H9 (cell line): ENCODE measurements around the gene B3GNT5. TPM values are rescaled to one million over a fixed set of nuclear protein-coding genes. Genes with fewer than 3 reads are reported as not detected.

Source experiments
- DNase-seq: peaks from one replicate; pipeline ENCODE4 v3.0.0-alpha.2; 2017
- H2AFZ ChIP-seq: one replicate; pipeline ENCODE4 v1.6.1; 2013; ENCODE audit warnings: mild to moderate bottlenecking, low read length, control low read depth, moderate library complexity
- H2AK5ac ChIP-seq: 2 replicates; pipeline ENCODE4 v1.6.1; 2013; ENCODE audit warnings: low read length, control low read depth, mixed read lengths; ENCODE audit not compliant: insufficient read length
- H2BK120ac ChIP-seq: one replicate; pipeline ENCODE4 v1.6.1; 2013; ENCODE audit warnings: low read depth, mild to moderate bottlenecking, low read length, control low read depth, inconsistent platforms; ENCODE audit not compliant: poor library complexity, severe bottlenecking
- H2BK12ac ChIP-seq: 2 replicates; pipeline ENCODE4 v1.6.1; 2013; ENCODE audit warnings: low read length, control low read depth, mixed read lengths, low read depth; ENCODE audit not compliant: insufficient read length
- H2BK15ac ChIP-seq: 2 replicates; pipeline ENCODE4 v1.6.1; 2013; ENCODE audit warnings: low read depth, low read length, control low read depth
- H2BK20ac ChIP-seq: one replicate; pipeline ENCODE4 v1.6.1; 2013; ENCODE audit warnings: low read depth, mild to moderate bottlenecking, low read length, control low read depth, inconsistent platforms; ENCODE audit not compliant: poor library complexity, severe bottlenecking
- H2BK5ac ChIP-seq: 2 replicates; pipeline ENCODE4 v1.6.1; 2013; ENCODE audit warnings: low read length, control low read depth, mixed read lengths; ENCODE audit not compliant: insufficient read length
- H3K14ac ChIP-seq: 2 replicates; pipeline ENCODE4 v1.6.1; 2013; ENCODE audit warnings: low read length, control low read depth; ENCODE audit not compliant: insufficient read depth
- H3K18ac ChIP-seq: 2 replicates; pipeline ENCODE4 v1.6.1; 2013; ENCODE audit warnings: low read depth, mild to moderate bottlenecking, mixed read lengths, low read length, control low read depth; ENCODE audit not compliant: insufficient read length
- H3K23ac ChIP-seq: 2 replicates; pipeline ENCODE4 v1.6.1; 2013; ENCODE audit warnings: low read length, control low read depth, mixed read lengths, low read depth; ENCODE audit not compliant: insufficient read length
- H3K23me2 ChIP-seq: 2 replicates; pipeline ENCODE4 v1.6.1; 2013; ENCODE audit warnings: low read depth, mild to moderate bottlenecking, mixed read lengths, low read length, control low read depth; ENCODE audit not compliant: insufficient read length, poor library complexity, severe bottlenecking
- H3K27ac ChIP-seq: 2 replicates; pipeline ENCODE4 v1.5.1; 2013; ENCODE audit warnings: low read length, control low read depth, mixed read lengths, low read depth; ENCODE audit not compliant: insufficient read length
- H3K27me3 ChIP-seq: 2 replicates; pipeline ENCODE4 v1.6.1; 2013; ENCODE audit warnings: low read length, control low read depth, inconsistent platforms; ENCODE audit not compliant: insufficient read depth
- H3K4ac ChIP-seq: 2 replicates; pipeline ENCODE4 v1.6.1; 2013; ENCODE audit warnings: low read depth, mild to moderate bottlenecking, control low read depth, inconsistent platforms, low read length, moderate library complexity
- H3K4me1 ChIP-seq: 2 replicates; pipeline ENCODE4 v1.6.1; 2013; ENCODE audit warnings: low read length, control low read depth, inconsistent platforms; ENCODE audit not compliant: insufficient read depth
- H3K4me2 ChIP-seq: 2 replicates; pipeline ENCODE4 v1.6.1; 2013; ENCODE audit warnings: low read length, control low read depth, mixed read lengths; ENCODE audit not compliant: insufficient read length, insufficient read depth
- H3K56ac ChIP-seq: 2 replicates; pipeline ENCODE4 v1.6.1; 2013; ENCODE audit warnings: low read depth, mild to moderate bottlenecking, mixed read lengths, low read length, control low read depth; ENCODE audit not compliant: insufficient read length
- H3K79me1 ChIP-seq: 2 replicates; pipeline ENCODE4 v1.6.1; 2013; ENCODE audit warnings: low read depth, mild to moderate bottlenecking, moderate library complexity, low read length, control low read depth, inconsistent platforms; ENCODE audit not compliant: insufficient read depth, poor library complexity, severe bottlenecking
- H3K79me2 ChIP-seq: 2 replicates; pipeline ENCODE4 v1.6.1; 2013; ENCODE audit warnings: low read length, control low read depth, inconsistent platforms; ENCODE audit not compliant: insufficient read depth
- H3K9ac ChIP-seq: 2 replicates; pipeline ENCODE4 v1.6.1; 2013; ENCODE audit warnings: low read length, control low read depth, mixed read lengths; ENCODE audit not compliant: insufficient read length; ENCODE audit errors: extremely low read depth
- H3K9me3 ChIP-seq: one replicate; pipeline ENCODE4 v1.6.1; 2013; ENCODE audit warnings: low read depth, low read length, inconsistent platforms; ENCODE audit not compliant: control insufficient read depth
- H3T11ph ChIP-seq: one replicate; pipeline ENCODE4 v1.6.1; 2013; ENCODE audit warnings: mild to moderate bottlenecking, low read length, control low read depth, inconsistent platforms
- H4K20me1 ChIP-seq: one replicate; pipeline ENCODE4 v1.6.1; 2013; ENCODE audit not compliant: control insufficient read depth, insufficient read length, insufficient read depth
- H4K5ac ChIP-seq: 2 replicates; pipeline ENCODE4 v1.6.1; 2013; ENCODE audit warnings: low read depth, mild to moderate bottlenecking, mixed read lengths, low read length, control low read depth; ENCODE audit not compliant: insufficient read length
- H4K8ac ChIP-seq: replicated peaks from 2 replicates; pipeline ENCODE4 v1.6.1; 2013; ENCODE audit warnings: low read length, control low read depth, mixed read lengths, low read depth; ENCODE audit not compliant: insufficient read length
- H4K91ac ChIP-seq: 2 replicates; pipeline ENCODE4 v1.6.1; 2013; ENCODE audit warnings: low read depth, mild to moderate bottlenecking, moderate library complexity, mixed read lengths, low read length, control low read depth; ENCODE audit not compliant: insufficient read length
- H3K27ac Mint-ChIP-seq, 3 experiments: 2 replicates in 2 of 3; 3 replicates in 1 of 3; pipeline ENCODE4 v1.8.0; 2020 to 2021; ENCODE audit warnings: mixed read lengths in 3 of 3, mild to moderate bottlenecking in 1 of 3, moderate library complexity in 1 of 3
- H3K27me3 Mint-ChIP-seq: 2 replicates; pipeline ENCODE4 v1.8.0; 2021; ENCODE audit warnings: low read depth, mild to moderate bottlenecking, moderate library complexity, mixed read lengths
- H3K36me3 Mint-ChIP-seq, 3 experiments: 2 replicates in 2 of 3; 3 replicates in 1 of 3; pipeline ENCODE4 v1.8.0; 2020 to 2021; ENCODE audit warnings: low read depth in 3 of 3, mixed read lengths in 3 of 3; ENCODE audit not compliant: insufficient read depth in 1 of 3
- H3K4me1 Mint-ChIP-seq, 2 experiments: 2 replicates each; pipeline ENCODE4 v1.8.0; 2020; ENCODE audit warnings: mixed read lengths in 2 of 2
- H3K4me3 Mint-ChIP-seq, 2 experiments: 2 replicates in 1 of 2; 3 replicates in 1 of 2; pipeline ENCODE4 v1.8.0; 2020 to 2021; ENCODE audit warnings: mild to moderate bottlenecking in 2 of 2, mixed read lengths in 2 of 2, moderate library complexity in 1 of 2
- H3K9me3 Mint-ChIP-seq, 2 experiments: 2 replicates in 1 of 2; 3 replicates in 1 of 2; pipeline ENCODE4 v1.8.0; 2020; ENCODE audit warnings: mild to moderate bottlenecking in 2 of 2, mixed read lengths in 2 of 2, moderate library complexity in 1 of 2
- CTCF ChIP-seq: fragments of 200-600 bp; sonication (generic); conservative IDR thresholded peaks from 3 replicates; pipeline ENCODE4 v1.8.0; 2021; ENCODE audit warnings: antibody characterized with exemption, mild to moderate bottlenecking
- WGBS: extraction: QIAGEN DNeasy Blood & Tissue Kit; methylation state at CpG from one replicate; pipeline ENCODE4 v1.1.7; 2013; ENCODE audit warnings: missing lambda C conversion rate, low lambda C conversion rate, mixed read lengths; ENCODE audit not compliant: insufficient read length; ENCODE audit errors: extremely low coverage; 5-methylcytosine and 5-hydroxymethylcytosine counted together
- total RNA-seq: library from RNA; stranded (reverse); gene quantifications from 2 replicates; pipeline ENCODE4 v1.2.1, GENCODE V29; 2021

Gene B3GNT5
- total RNA-seq, 1 experiment from 2014 or later = 7.3 TPM

- WGBS = no CpG with 5 or more reads among the region's 2 CpGs
These were observed 8.8 kb upstream of the B3GNT5 start for GRCh38 chr3:183244219-183244618.

More at GRCh38 chr3:183244219-183244618, 8.8 kb upstream of the B3GNT5 start:
- H3K9me3 ChIP-seq = peaks cover 8% of the 10 kb centered on the region
- H3K4me1 ChIP-seq = peaks cover 11% of the 10 kb centered on the region; the same call in 1 of the 2 replicates
- Mint-ChIP-seq H3K36me3 (peaks cover 19 to 31% (median 22%) of the 10 kb centered on the region in 3 experiments), H3K27ac (no peak overlapping the region), H3K9me3 (peaks cover 27 to 32% of the 10 kb centered on the region in 2 experiments), H3K4me3 (no peak overlapping the region), H3K4me1 (peaks cover 15 to 17% of the 10 kb centered on the region in 2 experiments), H3K27me3 (peaks cover 8% of the 10 kb centered on the region)
- no peaks in the 10 kb centered on the region for H3K79me2 ChIP-seq
- DNase-seq = no peak
- H3T11ph ChIP-seq = no peak overlapping the region
- H3K14ac ChIP-seq = no peak overlapping the region
- H4K20me1 ChIP-seq = no peaks in the 10 kb centered on the region
- H4K5ac ChIP-seq = no peak overlapping the region
- H3K18ac ChIP-seq = no peak overlapping the region
- no peak overlapping the region for H3K4ac ChIP-seq
- no peak overlapping the region for H2AFZ ChIP-seq
- no peaks in the 10 kb centered on the region for H3K23me2 ChIP-seq
- no peak overlapping the region for H3K9ac ChIP-seq
- H2BK5ac ChIP-seq = no peak overlapping the region
- H2BK15ac ChIP-seq = no peak overlapping the region
- H2BK12ac ChIP-seq = no peak overlapping the region
- no peak overlapping the region for H2BK120ac ChIP-seq
- H2BK20ac ChIP-seq = no peak overlapping the region
- H3K27ac ChIP-seq = no peak overlapping the region
- no peak overlapping the region for H2AK5ac ChIP-seq
- H4K8ac ChIP-seq = no peak overlapping the region
- no peak for TF ChIP-seq CTCF
- H3K56ac ChIP-seq = no peak overlapping the region
- no peak overlapping the region for H4K91ac ChIP-seq
- H3K79me1 ChIP-seq = no peaks in the 10 kb centered on the region
- H3K23ac ChIP-seq = no peak overlapping the region
- no peaks in the 10 kb centered on the region for H3K27me3 ChIP-seq
- no peak overlapping the region for H3K4me2 ChIP-seq
